Effector memory CD4-positive, alpha-beta T cell (primary cell): ENCODE measurements around the gene RMDN3.

Experiments used
- DNase-seq, 3 donors: peaks; one replicate each; pipeline ENCODE4 v3.0.0-alpha.2; 2020
- H3K27ac ChIP-seq: 2 replicates; pipeline ENCODE4 v1.7.0; 2013; ENCODE audit warnings: mild to moderate bottlenecking, low read length, moderate library complexity; ENCODE audit not compliant: insufficient read depth, poor library complexity, severe bottlenecking
- H3K27me3 ChIP-seq: replicated peaks from 2 replicates; pipeline ENCODE4 v1.7.0; 2013; ENCODE audit warnings: mild to moderate bottlenecking, low read length; ENCODE audit not compliant: insufficient read depth, control insufficient read depth, poor library complexity, severe bottlenecking
- H3K36me3 ChIP-seq: 2 replicates; pipeline ENCODE4 v1.7.0; 2013; ENCODE audit warnings: mild to moderate bottlenecking, low read length, moderate library complexity; ENCODE audit not compliant: control insufficient read depth, insufficient read depth
- H3K4me1 ChIP-seq: 2 replicates; pipeline ENCODE4 v1.7.0; 2013; ENCODE audit warnings: low read length, mild to moderate bottlenecking; ENCODE audit not compliant: control insufficient read depth, insufficient read depth, poor library complexity, severe bottlenecking
- H3K4me3 ChIP-seq: 2 replicates; pipeline ENCODE4 v1.7.0; 2013; ENCODE audit warnings: low read length, low read depth, mild to moderate bottlenecking; ENCODE audit not compliant: insufficient read depth, poor library complexity, severe bottlenecking
- H3K9me3 ChIP-seq: 2 replicates; pipeline ENCODE4 v1.7.0; 2013; ENCODE audit warnings: mild to moderate bottlenecking, low read length, moderate library complexity; ENCODE audit not compliant: control insufficient read depth

The RMDN3 gene

GRCh38 chr15:40766194-40766815, 11.3 kb upstream of the RMDN3 start:
- Histone ChIP-seq H3K9me3 (no peaks in the 10 kb centered on the region), H3K27me3 (no peaks in the 10 kb centered on the region), H3K27ac (peak overlapping the region; percentile 57), H3K36me3 (peaks cover 12% of the 10 kb centered on the region), H3K4me3 (no peak overlapping the region), H3K4me1 (peaks cover 30% of the 10 kb centered on the region)
- no peak for DNase-seq

DNA sequence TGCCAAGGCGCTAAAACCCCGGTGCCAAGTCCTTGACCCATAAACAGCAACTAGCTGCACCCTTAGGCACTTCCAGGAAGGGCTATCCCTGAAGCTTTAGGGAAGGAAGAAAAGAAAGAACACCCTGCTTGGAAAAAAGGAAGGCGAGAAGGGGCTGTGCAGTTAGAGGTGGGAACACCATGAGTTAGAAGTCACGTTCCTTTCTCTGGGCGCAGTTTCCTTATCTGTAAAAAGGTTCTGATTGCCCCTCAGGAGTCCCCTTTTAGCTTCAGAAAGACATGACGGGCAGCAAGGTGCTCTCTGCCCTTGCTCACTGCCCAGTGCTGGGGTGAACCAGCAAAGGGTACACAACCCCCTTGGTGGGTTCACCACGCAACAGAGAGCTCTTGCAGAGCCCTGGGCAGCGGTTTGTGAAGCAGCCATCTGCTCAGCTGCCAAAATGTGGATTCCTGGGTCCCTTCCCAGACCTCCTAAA, 9.6 kb upstream of the RMDN3 start:
- Histone ChIP-seq H3K36me3 (peaks cover 12% of the 10 kb centered on the region), H3K4me3 (peak overlapping the region; percentile 77), H3K27me3 (no peaks in the 10 kb centered on the region), H3K27ac (peak overlapping the region; percentile 73), H3K9me3 (no peaks in the 10 kb centered on the region), H3K4me1 (peaks cover 30% of the 10 kb centered on the region)
- DNase-seq: no peak

DNA sequence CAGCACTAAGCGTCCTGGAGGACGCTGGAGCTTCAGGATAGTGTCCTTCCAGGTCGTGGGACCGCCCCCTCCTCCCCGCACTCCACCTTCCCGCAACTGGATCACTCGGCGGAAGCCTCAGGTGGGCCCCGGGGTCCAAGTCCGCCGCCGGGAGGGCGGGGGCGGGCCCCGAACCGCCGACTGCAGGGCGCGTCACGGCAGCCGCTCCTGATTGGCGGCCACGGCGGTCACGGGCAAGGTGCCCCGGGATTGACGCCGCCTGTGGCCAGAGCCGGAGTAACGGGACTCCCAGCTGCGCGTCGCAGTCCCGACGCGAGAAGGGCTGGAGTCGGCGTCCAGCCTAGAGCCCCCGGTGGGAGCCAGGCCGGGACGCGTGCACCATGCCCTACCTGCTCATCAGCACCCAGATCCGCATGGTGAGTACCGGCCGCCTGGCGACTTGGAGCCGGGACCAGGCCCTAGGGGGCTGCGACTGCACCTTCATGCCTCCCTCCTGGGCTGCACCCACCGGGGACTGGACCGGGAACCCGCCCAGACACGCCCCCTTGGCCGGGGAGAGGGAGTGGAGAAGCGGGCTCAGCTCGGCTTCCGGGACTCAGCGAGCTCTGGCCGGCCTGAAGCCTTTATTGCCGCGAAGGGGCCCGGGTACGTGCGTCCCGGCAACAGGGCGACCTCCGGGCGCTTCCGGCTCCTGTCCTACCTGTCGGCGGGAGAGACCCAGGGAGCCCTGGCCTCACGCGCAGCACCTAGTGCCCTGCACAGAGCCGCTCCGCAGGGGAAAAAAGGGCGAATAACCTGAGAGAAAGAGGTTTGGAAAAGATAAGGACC, 9.0 kb upstream of the RMDN3 start, which contains the start of gene GCHFR:
Gene GCHFR, plus strand, starts transcription at position 268 of the 828 bp plus-strand sequence. Its CDS starts 113 bp downstream, at position 381.
- peaks cover 26% of the 10 kb centered on the region for H3K4me1 ChIP-seq
- peak within 1 kb of the TSS; percentile 77 for H3K4me3 ChIP-seq
- H3K27ac ChIP-seq: peak within 1 kb of the TSS; percentile 73
- peak; percentile 52 to 69 (median 64) for DNase-seq
- peaks cover 12% of the 10 kb centered on the region for H3K36me3 ChIP-seq
- no peaks in the 10 kb centered on the region for H3K27me3 ChIP-seq
- no peaks in the 10 kb centered on the region for H3K9me3 ChIP-seq

- peak overlapping the region; percentile 77 for H3K4me3 ChIP-seq
- peak overlapping the region; percentile 73 for H3K27ac ChIP-seq
- H3K27me3 ChIP-seq: no peaks in the 10 kb centered on the region
- peaks cover 8% of the 10 kb centered on the region for H3K36me3 ChIP-seq
- peaks cover 26% of the 10 kb centered on the region for H3K4me1 ChIP-seq
- no peaks in the 10 kb centered on the region for H3K9me3 ChIP-seq
- DNase-seq: peak in 1 of 3 donors; percentile 48
Observed at GRCh38 chr15:40762919-40763800, 8.1 kb upstream of the RMDN3 start.

DNA sequence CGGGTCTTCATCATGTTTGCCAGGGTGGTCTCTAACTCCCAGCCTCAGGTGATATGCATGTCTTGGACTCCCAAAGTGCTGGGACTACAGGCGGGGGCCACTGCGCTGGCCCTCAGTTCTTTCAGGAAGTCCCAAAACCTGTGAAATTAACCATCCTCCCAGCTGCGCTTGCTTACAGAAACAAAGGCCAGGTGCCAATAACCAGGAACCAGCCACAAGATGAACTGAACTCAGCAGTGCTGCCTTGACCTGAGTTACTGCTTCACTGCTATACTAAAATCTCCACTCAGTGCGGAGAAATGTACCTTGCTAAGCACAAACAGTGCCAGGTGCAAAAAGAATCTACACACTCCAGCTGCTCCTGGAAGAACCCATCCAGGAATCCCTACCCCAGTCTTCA, 4.9 kb upstream of the RMDN3 start:
- Histone ChIP-seq H3K4me1 (peaks cover 18% of the 10 kb centered on the region), H3K36me3 (no peaks in the 10 kb centered on the region), H3K9me3 (no peaks in the 10 kb centered on the region), H3K27ac (no peak overlapping the region), H3K27me3 (no peaks in the 10 kb centered on the region), H3K4me3 (no peak overlapping the region)
- no peak for DNase-seq

GRCh38 chr15:40756938-40757337, 1.9 kb upstream of the RMDN3 start:
- Histone ChIP-seq H3K27ac (no peak overlapping the region), H3K9me3 (no peaks in the 10 kb centered on the region), H3K27me3 (no peaks in the 10 kb centered on the region)

GRCh38 chr15:40755812-40756208, 756 bp upstream of the RMDN3 start:
- Histone ChIP-seq H3K27ac (peak overlapping the region; percentile 76), H3K9me3 (no peaks in the 10 kb centered on the region), H3K27me3 (no peaks in the 10 kb centered on the region), H3K4me3 (peak overlapping the region; percentile 92), H3K4me1 (peaks cover 9% of the 10 kb centered on the region), H3K36me3 (peaks cover 12% of the 10 kb centered on the region)
- no peak for DNase-seq

More at GRCh38 chr15:40756938-40757337, 1.9 kb upstream of the RMDN3 start:
- peaks cover 9% of the 10 kb centered on the region for H3K4me1 ChIP-seq
- H3K36me3 ChIP-seq: peaks cover under 1% of the 10 kb centered on the region
- H3K4me3 ChIP-seq: no peak overlapping the region
- no peak for DNase-seq

- H3K4me3 ChIP-seq: peak overlapping the region; percentile 92
- H3K27ac ChIP-seq: peak overlapping the region; percentile 76
- no peaks in the 10 kb centered on the region for H3K27me3 ChIP-seq
- peak in 1 of 3 donors; percentile 18 for DNase-seq
- H3K4me1 ChIP-seq: peaks cover 9% of the 10 kb centered on the region
- peaks cover 22% of the 10 kb centered on the region for H3K36me3 ChIP-seq
- no peaks in the 10 kb centered on the region for H3K9me3 ChIP-seq
Observed at GRCh38 chr15:40754574-40754882, 526 bp downstream of the RMDN3 start.

- Histone ChIP-seq H3K4me3 (no peak overlapping the region), H3K4me1 (peaks cover 9% of the 10 kb centered on the region), H3K9me3 (no peaks in the 10 kb centered on the region), H3K36me3 (peaks cover 34% of the 10 kb centered on the region), H3K27me3 (no peaks in the 10 kb centered on the region), H3K27ac (no peak overlapping the region)
- DNase-seq: no peak
Observed at GRCh38 chr15:40751745-40752144, 3.3 kb downstream of the RMDN3 start.
